OCI-LY1 (cell line): ENCODE measurements around the gene UGT1A5.

Experiments
- H2AFZ ChIP-seq: fragments of 200-600 bp; sonication (generic), shearing (Covaris generic); 2 replicates; pipeline ENCODE4 v1.6.0; 2014; ENCODE audit warnings: antibody characterized with exemption, mild to moderate bottlenecking, low read length
- H3F3A ChIP-seq: fragments of 200-600 bp; sonication (generic), shearing (Covaris generic); 2 replicates; pipeline ENCODE4 v1.6.0; 2014; ENCODE audit warnings: mild to moderate bottlenecking, antibody characterized with exemption, low read length, moderate library complexity; ENCODE audit not compliant: insufficient read depth
- H3K27ac ChIP-seq: fragments of 200-600 bp; sonication (generic); 2 replicates; pipeline ENCODE4 v1.5.1; 2014; ENCODE audit warnings: low read length, mixed run types, mild to moderate bottlenecking, low read depth; ENCODE audit not compliant: poor library complexity, severe bottlenecking
- H3K27me3 ChIP-seq: fragments of 200-600 bp; sonication (generic); 2 replicates; pipeline ENCODE4 v1.6.0; 2014; ENCODE audit warnings: antibody characterized with exemption, mild to moderate bottlenecking, low read length, moderate library complexity; ENCODE audit not compliant: insufficient read depth
- H3K36me3 ChIP-seq: fragments of 200-600 bp; sonication (generic); 2 replicates; pipeline ENCODE4 v1.6.1; 2014; ENCODE audit warnings: mild to moderate bottlenecking, antibody characterized with exemption, low read length, moderate library complexity, mixed read lengths; ENCODE audit not compliant: insufficient read depth
- H3K4me1 ChIP-seq: fragments of 200-600 bp; sonication (generic); 2 replicates; pipeline ENCODE4 v1.5.1; 2014; ENCODE audit warnings: mild to moderate bottlenecking, low read length, moderate library complexity; ENCODE audit not compliant: insufficient read depth, severe bottlenecking
- H3K4me2 ChIP-seq: fragments of 200-600 bp; sonication (generic), shearing (Covaris generic); 2 replicates; pipeline ENCODE4 v1.6.1; 2014; ENCODE audit warnings: low read length
- H3K4me3 ChIP-seq: fragments of 200-600 bp; sonication (generic); 2 replicates; pipeline ENCODE4 v1.5.1; 2014; ENCODE audit warnings: low read length, low read depth, mild to moderate bottlenecking, mixed read lengths; ENCODE audit not compliant: poor library complexity, severe bottlenecking
- H3K79me2 ChIP-seq: fragments of 200-600 bp; shearing (Covaris generic); 2 replicates; pipeline ENCODE4 v1.6.1; 2016; ENCODE audit warnings: mixed run types, low read length, mixed read lengths; ENCODE audit not compliant: insufficient read depth
- H3K9ac ChIP-seq: fragments of 200-600 bp; sonication (generic), shearing (Covaris generic); 2 replicates; pipeline ENCODE4 v1.6.1; 2014; ENCODE audit warnings: mild to moderate bottlenecking, low read length, mixed read lengths
- H3K9me2 ChIP-seq: fragments of 200-600 bp; sonication (generic), shearing (Covaris generic); 2 replicates; pipeline ENCODE4 v1.6.1; 2014; ENCODE audit warnings: low read depth, mild to moderate bottlenecking, low read length, mixed read lengths
- H3K9me3 ChIP-seq: fragments of 200-600 bp; shearing (Covaris generic); 2 replicates; pipeline ENCODE4 v1.6.1; 2014; ENCODE audit warnings: low read length, mixed read lengths
- H4K20me1 ChIP-seq: fragments of 200-600 bp; sonication (generic), shearing (Covaris generic); 2 replicates; pipeline ENCODE4 v1.6.0; 2016; ENCODE audit warnings: mild to moderate bottlenecking, low read length; ENCODE audit not compliant: insufficient read depth
- EZH2 ChIP-seq: fragments of 200-600 bp; sonication (generic), shearing (Covaris generic); IDR thresholded peaks from 2 replicates; pipeline ENCODE4 v1.8.0; 2017; ENCODE audit warnings: borderline replicate concordance, mixed run types, mild to moderate bottlenecking, antibody characterized with exemption, low read length, moderate library complexity, mixed read lengths
- TF ChIP-seq, protein P1 (sequence below): fragments of 200-600 bp; sonication (generic), shearing (Covaris generic); IDR thresholded peaks from 2 replicates; pipeline ENCODE4 v1.5.1; 2017; ENCODE audit warnings: mild to moderate bottlenecking, antibody characterized with exemption, low read length, moderate library complexity, mixed read lengths

UGT1A5 gene

DNA sequence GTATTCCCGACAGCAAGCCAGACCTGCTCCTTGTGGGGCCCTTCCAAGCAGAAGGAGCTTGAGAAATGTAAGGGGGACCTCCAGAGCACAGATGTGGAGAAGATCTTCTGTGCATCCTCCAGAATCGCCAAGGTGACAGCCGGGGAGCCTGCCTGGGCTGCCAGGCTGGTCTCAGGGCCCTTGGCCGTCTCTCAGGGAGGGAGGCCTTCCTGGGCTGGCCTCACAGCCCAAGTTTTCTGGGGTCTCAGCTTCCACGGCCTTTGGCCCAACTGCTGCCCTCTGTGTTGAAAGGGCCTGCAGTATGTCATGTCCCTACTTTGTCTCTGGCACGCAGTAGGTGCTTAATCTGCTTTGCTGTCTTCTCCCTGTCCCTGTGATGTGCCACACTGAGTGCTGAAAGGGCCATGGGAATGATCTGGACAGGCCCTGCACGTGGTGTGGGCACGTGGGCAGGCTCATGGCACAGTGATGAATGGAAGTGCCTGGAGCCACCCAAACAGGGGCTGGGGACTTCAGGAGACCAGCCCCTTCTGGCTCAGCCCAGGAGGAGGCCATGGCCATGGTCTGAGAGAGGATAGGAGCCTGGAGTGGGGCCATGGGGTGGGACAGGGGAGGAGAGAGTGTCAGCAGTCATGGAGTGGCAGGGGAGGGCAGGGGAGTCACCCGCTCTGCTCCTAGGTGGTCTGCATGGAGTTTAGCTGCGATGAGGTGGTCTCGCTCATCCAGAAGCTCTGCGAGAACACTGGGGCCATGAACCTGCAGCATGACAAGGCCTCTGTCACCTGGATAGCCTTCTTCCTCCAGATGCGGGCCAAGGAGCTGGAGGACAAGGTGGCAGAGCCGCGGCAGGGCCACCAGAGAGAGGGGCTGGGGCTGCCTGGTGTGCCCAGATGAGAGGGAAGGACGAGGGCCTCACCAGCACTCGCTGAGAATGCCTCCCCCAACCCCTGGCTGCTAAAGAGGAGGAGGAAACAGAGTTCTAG is 106.2 kb downstream of the UGT1A5 start:
- Histone ChIP-seq H3K27me3 (peaks cover 9% of the 10 kb centered on the region; the same call in 1 of the 2 replicates), H3K4me1 (no peaks in the 10 kb centered on the region), H3K4me2 (no peak overlapping the region), H2AFZ (no peak overlapping the region), H3K79me2 (no peaks in the 10 kb centered on the region), H3K36me3 (no peaks in the 10 kb centered on the region), H3K9me3 (no peaks in the 10 kb centered on the region), H3K9ac (no peak overlapping the region), H3K9me2 (no peaks in the 10 kb centered on the region), H3K4me3 (no peak overlapping the region), H4K20me1 (no peaks in the 10 kb centered on the region), H3F3A (no peaks in the 10 kb centered on the region), H3K27ac (no peak overlapping the region)
- TF ChIP-seq, protein P1, sequence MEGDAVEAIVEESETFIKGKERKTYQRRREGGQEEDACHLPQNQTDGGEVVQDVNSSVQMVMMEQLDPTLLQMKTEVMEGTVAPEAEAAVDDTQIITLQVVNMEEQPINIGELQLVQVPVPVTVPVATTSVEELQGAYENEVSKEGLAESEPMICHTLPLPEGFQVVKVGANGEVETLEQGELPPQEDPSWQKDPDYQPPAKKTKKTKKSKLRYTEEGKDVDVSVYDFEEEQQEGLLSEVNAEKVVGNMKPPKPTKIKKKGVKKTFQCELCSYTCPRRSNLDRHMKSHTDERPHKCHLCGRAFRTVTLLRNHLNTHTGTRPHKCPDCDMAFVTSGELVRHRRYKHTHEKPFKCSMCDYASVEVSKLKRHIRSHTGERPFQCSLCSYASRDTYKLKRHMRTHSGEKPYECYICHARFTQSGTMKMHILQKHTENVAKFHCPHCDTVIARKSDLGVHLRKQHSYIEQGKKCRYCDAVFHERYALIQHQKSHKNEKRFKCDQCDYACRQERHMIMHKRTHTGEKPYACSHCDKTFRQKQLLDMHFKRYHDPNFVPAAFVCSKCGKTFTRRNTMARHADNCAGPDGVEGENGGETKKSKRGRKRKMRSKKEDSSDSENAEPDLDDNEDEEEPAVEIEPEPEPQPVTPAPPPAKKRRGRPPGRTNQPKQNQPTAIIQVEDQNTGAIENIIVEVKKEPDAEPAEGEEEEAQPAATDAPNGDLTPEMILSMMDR, result no peak
- no peak for TF ChIP-seq EZH2

DNA sequence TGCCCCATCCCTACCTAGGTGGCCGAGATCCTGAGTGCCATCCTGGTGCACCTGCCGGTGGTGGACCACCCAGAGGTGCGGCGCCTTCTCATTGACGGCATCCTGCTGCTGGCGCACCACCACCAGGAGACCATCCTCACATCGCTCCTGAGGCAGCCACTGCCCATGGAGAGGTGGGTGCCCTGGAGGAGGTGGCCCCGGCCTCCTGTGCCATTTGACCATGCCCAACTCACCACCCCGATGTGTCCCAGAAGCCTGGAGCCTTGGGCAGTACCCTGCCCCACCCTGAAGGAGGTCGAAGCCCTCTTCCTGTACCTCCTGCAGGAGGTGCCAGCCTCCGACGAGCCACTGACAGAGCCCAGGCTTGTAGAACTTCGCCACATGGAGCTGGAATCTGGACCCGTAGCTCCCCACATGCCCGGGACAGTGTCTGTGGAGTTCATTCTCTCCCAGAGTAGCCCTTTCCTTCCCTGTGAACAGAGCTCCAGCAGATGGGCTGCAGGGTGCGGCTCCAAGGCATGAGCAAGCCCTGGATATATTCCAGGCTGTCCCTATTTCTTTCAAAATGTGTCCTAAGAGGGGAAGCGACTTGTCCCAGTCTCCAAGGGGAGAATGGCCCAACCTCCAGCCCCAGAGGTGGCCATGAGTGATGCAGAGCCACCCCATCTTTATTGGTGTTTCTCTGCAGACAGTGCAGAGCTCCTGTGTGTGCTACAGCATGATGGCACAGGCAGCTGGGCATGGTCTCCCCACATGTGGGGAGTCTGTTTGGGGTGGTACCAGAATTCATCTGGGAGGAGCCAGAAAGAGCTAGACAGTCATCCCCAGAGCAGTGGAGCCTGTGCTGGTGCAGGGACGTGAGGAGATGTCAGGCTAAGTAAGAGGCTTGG is 107.4 kb downstream of the UGT1A5 start:
- Histone ChIP-seq H2AFZ (no peak overlapping the region), H3K4me1 (no peaks in the 10 kb centered on the region), H3K27ac (no peak overlapping the region), H3K27me3 (peaks cover 9% of the 10 kb centered on the region; the same call in 1 of the 2 replicates), H3K4me2 (no peak overlapping the region), H3K9ac (no peak overlapping the region), H3K9me3 (no peaks in the 10 kb centered on the region), H3K79me2 (no peaks in the 10 kb centered on the region), H3K36me3 (no peaks in the 10 kb centered on the region), H3F3A (no peaks in the 10 kb centered on the region), H4K20me1 (no peaks in the 10 kb centered on the region), H3K9me2 (no peaks in the 10 kb centered on the region), H3K4me3 (no peak overlapping the region)
- no peak for TF ChIP-seq EZH2
- TF ChIP-seq, protein P1, result no peak

DNA sequence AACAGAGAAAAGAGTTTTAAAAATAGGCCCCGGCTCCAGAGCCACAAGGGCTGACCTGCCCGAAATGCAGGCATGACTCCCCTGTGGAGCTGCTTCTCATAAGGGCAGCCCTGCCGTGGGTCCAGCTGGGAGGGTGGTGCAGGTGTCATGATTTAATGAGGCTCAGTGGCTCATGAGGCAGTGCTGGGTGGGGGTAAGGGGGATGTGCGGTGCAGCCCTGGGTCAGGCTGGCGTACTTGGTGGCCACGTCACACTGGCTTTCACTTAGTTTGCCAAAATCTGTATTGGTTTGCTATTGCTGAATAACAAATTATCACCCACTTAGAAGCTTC is 108.0 kb downstream of the UGT1A5 start:
- TF ChIP-seq, protein P1, result no peak
- TF ChIP-seq EZH2, result no peak
- no peaks in the 10 kb centered on the region for H3K9me3 ChIP-seq
- no peaks in the 10 kb centered on the region for H3K4me1 ChIP-seq
- H3K4me3 ChIP-seq, result no peak overlapping the region
- no peak overlapping the region for H3K4me2 ChIP-seq
- H3K27me3 ChIP-seq, result peaks cover 9% of the 10 kb centered on the region; the same call in 1 of the 2 replicates
- no peaks in the 10 kb centered on the region for H3K9me2 ChIP-seq
- H3K36me3 ChIP-seq, result no peaks in the 10 kb centered on the region
- H3K9ac ChIP-seq, result no peak overlapping the region
- no peaks in the 10 kb centered on the region for H3F3A ChIP-seq
- no peaks in the 10 kb centered on the region for H4K20me1 ChIP-seq
- no peak overlapping the region for H3K27ac ChIP-seq
- no peaks in the 10 kb centered on the region for H3K79me2 ChIP-seq
- no peak overlapping the region for H2AFZ ChIP-seq
